Endothelial cell of hepatic sinusoid (primary cell): ENCODE data around the gene CYP2S1.

ENCODE experiments used
- in situ Hi-C: cut with HindIII; loops from 2 replicates; pipeline ENCODE4 v1.10.0; 2017; ENCODE audit warnings: low sequenced_read_pairs

CYP2S1 gene

DNA sequence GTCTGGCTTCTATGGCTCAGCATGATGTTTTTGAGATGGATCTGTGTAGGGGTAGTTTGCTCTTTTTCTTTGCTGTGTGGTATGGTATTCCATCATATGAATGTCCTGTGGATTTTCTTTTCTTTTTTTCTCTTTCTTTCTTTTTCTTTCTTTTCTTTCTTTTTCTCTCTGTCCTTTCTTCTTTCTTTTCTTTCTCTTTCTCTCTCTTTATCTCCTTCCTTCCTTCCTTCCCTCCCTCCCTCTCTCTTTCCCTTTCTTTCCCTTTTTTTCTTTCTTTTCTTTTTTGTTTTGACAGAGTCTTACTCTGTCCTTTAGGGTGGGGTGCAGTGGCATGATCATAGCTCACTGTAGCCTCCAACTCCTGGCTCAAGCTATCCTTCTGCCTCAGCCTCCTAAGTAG, 62.2 kb downstream of the CYP2S1 start:
- in situ Hi-C loops, result no loop called here
